SK-N-SH (cell line): Measurements from ENCODE around the gene SETBP1. TPM values are rescaled to one million over a fixed set of nuclear protein-coding genes. Genes with fewer than 3 reads are reported as not detected.

Experiments
- CTCF ChIA-PET: fragments of 300-600, 350-600 bp; formaldehyde crosslinking; extraction: SDS; loops from one replicate; lab custom pipeline; 2021; lab: Yijun Ruan, JAX
- POLR2A ChIA-PET: fragments of 350-600 bp; sonication (Branson Sonifier 250); formaldehyde crosslinking; extraction: SDS; loops from one replicate; lab custom pipeline; 2020; ENCODE audit warnings: antibody characterized with exemption, inconsistent platforms; lab: Yijun Ruan, JAX
- DNase-seq: peaks from one replicate; pipeline ENCODE4 v3.0.0; 2012
- H2AFZ ChIP-seq: fragments of 200-600 bp; sonication (generic); 2 replicates; pipeline ENCODE4 v1.8.1; 2016; ENCODE audit warnings: antibody characterized with exemption, mild to moderate bottlenecking, low read depth
- H3F3A ChIP-seq: fragments of 200-600 bp; sonication (generic); replicated peaks from 2 replicates; pipeline ENCODE3; 2016; ENCODE audit warnings: antibody characterized with exemption, mild to moderate bottlenecking; ENCODE audit not compliant: insufficient read depth
- H3K27ac ChIP-seq, 2 experiments: fragments of 200-500 bp in 1 of 2; fragments of 200-600 bp in 1 of 2; sonication (Bioruptor generic) in 1 of 2; sonication (generic), shearing (Covaris generic) in 1 of 2; 2 replicates each; pipeline versions ENCODE4 v1.5.1 to v1.6.1; 2014 to 2016; ENCODE audit warnings: low read depth in 2 of 2, inconsistent platforms in 1 of 2, low read length in 1 of 2, mild to moderate bottlenecking in 1 of 2, mixed read lengths in 1 of 2
- H3K27me3 ChIP-seq: fragments of 200-600 bp; sonication (generic), shearing (Covaris generic); 2 replicates; pipeline ENCODE4 v1.6.1; 2016; ENCODE audit warnings: mixed run types; ENCODE audit not compliant: insufficient read depth
- H3K36me3 ChIP-seq, 2 experiments: fragments of 200-500 bp in 1 of 2; fragments of 200-600 bp in 1 of 2; sonication (Bioruptor generic) in 1 of 2; sonication (generic) in 1 of 2; replicated peaks in 1 of 2; 2 replicates each; pipeline versions ENCODE3 to v1.5.1; 2014 to 2016; ENCODE audit warnings: low read length in 1 of 2, mild to moderate bottlenecking in 1 of 2; ENCODE audit not compliant: insufficient read depth in 2 of 2, control insufficient read depth in 1 of 2
- H3K4me1 ChIP-seq, 2 experiments: fragments of 200-500 bp in 1 of 2; fragments of 200-600 bp in 1 of 2; sonication (Bioruptor generic) in 1 of 2; sonication (generic), shearing (Covaris generic) in 1 of 2; 2 replicates each; pipeline versions ENCODE4 v1.5.1 to v1.6.1; 2014 to 2016; ENCODE audit warnings: low read depth in 1 of 2, low read length in 1 of 2, mixed run types in 1 of 2; ENCODE audit not compliant: insufficient read depth in 2 of 2, control insufficient read depth in 1 of 2
- H3K4me2 ChIP-seq: fragments of 200-600 bp; sonication (generic), shearing (Covaris generic); 2 replicates; pipeline ENCODE4 v1.6.1; 2017; ENCODE audit warnings: mixed run types
- H3K4me3 ChIP-seq, 2 experiments: fragments of 200-500 bp in 1 of 2; fragments of 200-600 bp in 1 of 2; sonication (Bioruptor generic) in 1 of 2; sonication (generic), shearing (Covaris generic) in 1 of 2; 2 replicates each; pipeline versions ENCODE4 v1.5.1 to v1.8.1; 2014 to 2016; ENCODE audit warnings: low read depth in 2 of 2, inconsistent platforms in 1 of 2, low read length in 1 of 2, mild to moderate bottlenecking in 1 of 2, mixed read lengths in 1 of 2, moderate library complexity in 1 of 2
- H3K79me2 ChIP-seq: fragments of 200-600 bp; sonication (generic); 2 replicates; pipeline ENCODE4 v1.8.1; 2017; ENCODE audit warnings: mild to moderate bottlenecking; ENCODE audit not compliant: insufficient read depth
- H3K9ac ChIP-seq: fragments of 200-600 bp; sonication (generic); 2 replicates; pipeline ENCODE4 v1.6.1; 2017; ENCODE audit warnings: mixed run types
- H3K9me2 ChIP-seq: fragments of 200-600 bp; sonication (generic); 2 replicates; pipeline ENCODE4 v1.6.1; 2017; ENCODE audit warnings: mixed run types
- H3K9me3 ChIP-seq: fragments of 200-600 bp; sonication (generic); 2 replicates; pipeline ENCODE4 v1.6.1; 2017; ENCODE audit warnings: mixed run types, mild to moderate bottlenecking, moderate library complexity
- H4K20me1 ChIP-seq: fragments of 200-600 bp; sonication (generic); 2 replicates; pipeline ENCODE4 v1.6.1; 2017; ENCODE audit warnings: mild to moderate bottlenecking, mixed run types; ENCODE audit not compliant: insufficient read depth
- CTCF ChIP-seq: fragments of 200-600 bp; sonication (generic); IDR thresholded peaks from 2 replicates; pipeline ENCODE4 v1.6.1; 2017; ENCODE audit warnings: antibody characterized with exemption, mild to moderate bottlenecking, moderate library complexity
- ELF1 ChIP-seq: IDR thresholded peaks from 2 replicates; pipeline ENCODE4 v1.4.0; 2012
- FOSL2 ChIP-seq: IDR thresholded peaks from 2 replicates; pipeline ENCODE4 v1.4.0; 2012; ENCODE audit warnings: low read depth, mild to moderate bottlenecking, moderate library complexity, borderline replicate concordance
- FOXJ3 ChIP-seq: sonication (generic); formaldehyde crosslinking; IDR thresholded peaks from 2 replicates; pipeline ENCODE4 v1.5.1; 2020; ENCODE audit warnings: mild to moderate bottlenecking, missing genetic modification reagents
- FOXM1 ChIP-seq: IDR thresholded peaks from 2 replicates; pipeline ENCODE4 v1.4.0; 2012; ENCODE audit warnings: low read depth, mild to moderate bottlenecking
- GABPA ChIP-seq: IDR thresholded peaks from 2 replicates; pipeline ENCODE4 v1.4.0; 2012; ENCODE audit warnings: low read depth, mild to moderate bottlenecking
- MAX ChIP-seq: IDR thresholded peaks from 2 replicates; pipeline ENCODE4 v1.4.0; 2012; ENCODE audit warnings: low read depth
- MXI1 ChIP-seq: IDR thresholded peaks from 2 replicates; pipeline ENCODE4 v1.6.1; 2012; ENCODE audit warnings: mild to moderate bottlenecking, low read depth, low read length, improper control_type of control experiment
- NFIC ChIP-seq: IDR thresholded peaks from 2 replicates; pipeline ENCODE4 v1.4.0; 2012; ENCODE audit warnings: borderline replicate concordance
- PBX3 ChIP-seq: IDR thresholded peaks from 2 replicates; pipeline ENCODE4; 2012
- RAD21 ChIP-seq: IDR thresholded peaks from 2 replicates; pipeline ENCODE4 v1.6.1; 2012; ENCODE audit warnings: mild to moderate bottlenecking, low read length
- RCOR1 ChIP-seq: fragments of 150-350 bp; IDR thresholded peaks from 2 replicates; pipeline ENCODE4 v1.6.1; 2017; ENCODE audit warnings: antibody characterized with exemption, low read length
- REST ChIP-seq: IDR thresholded peaks from 2 replicates; pipeline ENCODE4 v1.6.1; 2012; ENCODE audit warnings: mild to moderate bottlenecking, low read depth, low read length, moderate library complexity
- RXRA ChIP-seq: IDR thresholded peaks from 2 replicates; pipeline ENCODE4 v1.4.0; 2012; ENCODE audit warnings: low read depth, mild to moderate bottlenecking, borderline replicate concordance
- SIN3A ChIP-seq: IDR thresholded peaks from 2 replicates; pipeline ENCODE4 v1.6.1; 2012; ENCODE audit warnings: low read depth, mild to moderate bottlenecking, low read length, moderate library complexity, borderline replicate concordance
- SMC3 ChIP-seq: IDR thresholded peaks from 2 replicates; pipeline ENCODE4 v1.6.1; 2012; ENCODE audit warnings: low read depth, low read length, improper control_type of control experiment
- TCF12 ChIP-seq: IDR thresholded peaks from 2 replicates; pipeline ENCODE4 v1.4.0; 2012
- TEAD4 ChIP-seq: IDR thresholded peaks from 2 replicates; pipeline ENCODE4 v1.4.0; 2012; ENCODE audit warnings: mild to moderate bottlenecking, borderline replicate concordance; ENCODE audit not compliant: insufficient read depth
- USF1 ChIP-seq: IDR thresholded peaks from 2 replicates; pipeline ENCODE4 v1.4.0; 2012; ENCODE audit warnings: low read depth, borderline replicate concordance
- USF2 ChIP-seq: fragments of 150-350 bp; IDR thresholded peaks from 2 replicates; pipeline ENCODE4 v1.6.1; 2017; ENCODE audit warnings: antibody characterized with exemption, low read length, low read depth, borderline replicate concordance
- YY1 ChIP-seq: IDR thresholded peaks from 2 replicates; pipeline ENCODE4 v1.4.0; 2012; ENCODE audit warnings: low read depth, mild to moderate bottlenecking
- WGBS: methylation state at CpG from one replicate; pipeline ENCODE4 v1.1.6; 2017; ENCODE audit warnings: low lambda C conversion rate; 5-methylcytosine and 5-hydroxymethylcytosine counted together
- polyA plus RNA-seq, 3 experiments: library from polyadenylated mRNA; depleted of rRNA; stranded (reverse); fragments of >200 nt; gene quantifications; 2 replicates each; pipeline ENCODE4 v1.2.3, GENCODE V29; 2012

The SETBP1 gene
- polyA plus RNA-seq, 1 of the 3 experiments (the other 2 are of a cell fraction), result 3.0 TPM

- no peak for TF ChIP-seq REST
- no peak for TF ChIP-seq USF2
- TF ChIP-seq GABPA, result no peak
- no peak for TF ChIP-seq SMC3
- TF ChIP-seq TCF12, result no peak
Measured at GRCh38 chr18:44770641-44771040, 90.0 kb downstream of the SETBP1 start (continued).

GRCh38 chr18:44771572-44771955, 90.9 kb downstream of the SETBP1 start:
- ChIA-PET CTCF (no interaction called here), POLR2A (no interaction called here)
- Histone ChIP-seq H4K20me1 (no peaks in the 10 kb centered on the region), H3K27ac (no peak overlapping the region; a peak in 1 of 4 replicates), H3K4me1 (peaks cover 0 to 4% of the 10 kb centered on the region in 2 experiments; a peak in 1 of 4 replicates), H3K27me3 (no peaks in the 10 kb centered on the region), H3K4me3 (no peak overlapping the region), H2AFZ (no peak overlapping the region), H3K9me2 (no peaks in the 10 kb centered on the region), H3K4me2 (no peak overlapping the region), H3K36me3 (no peaks in the 10 kb centered on the region), H3K79me2 (no peaks in the 10 kb centered on the region), H3K9me3 (no peaks in the 10 kb centered on the region), H3F3A (no peaks in the 10 kb centered on the region), H3K9ac (no peak overlapping the region)
- no peak for TF ChIP-seq USF1
- no peak for TF ChIP-seq MAX
- TF ChIP-seq RAD21, result no peak
- no peak for TF ChIP-seq TCF12
- TF ChIP-seq SIN3A, result no peak
- no peak for TF ChIP-seq NFIC
- no peak for TF ChIP-seq MXI1
- no peak for TF ChIP-seq RXRA
- TF ChIP-seq ELF1, result no peak
- TF ChIP-seq RCOR1, result no peak
- TF ChIP-seq TEAD4, result no peak
- no peak for TF ChIP-seq CTCF
- no peak for TF ChIP-seq FOXJ3 (CRISPR knock-in tag)
- no peak for TF ChIP-seq FOSL2
- no peak for TF ChIP-seq PBX3
- no peak for TF ChIP-seq FOXM1
- no peak for TF ChIP-seq YY1
- WGBS, result 73% methylated on average over 5 of the region's 5 CpGs
- no peak for DNase-seq
